ENCODE results near the gene STON2.

STON2 gene

DNA sequence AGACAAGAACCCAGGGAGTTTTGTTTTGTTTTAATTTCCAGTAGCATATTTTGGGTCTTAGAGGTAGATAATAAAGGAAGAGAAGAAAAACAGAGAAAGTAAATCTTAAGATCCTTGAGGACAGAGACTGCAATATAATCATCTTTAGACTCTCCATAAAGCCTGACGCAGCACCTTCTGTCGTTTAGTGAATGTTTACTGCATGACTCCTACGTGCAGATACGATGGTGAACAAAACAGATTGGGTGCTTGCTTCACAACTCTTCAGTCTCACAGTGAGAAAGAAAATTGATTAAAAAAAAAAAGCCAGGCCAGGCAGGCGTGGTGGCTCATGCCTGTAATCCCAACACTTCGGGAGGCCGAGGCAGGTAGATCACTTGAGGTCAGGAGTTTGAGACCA is 86.9 kb downstream of the STON2 start:
- no peak overlapping the region for H3K4me3 ChIP-seq (ENCODE audit: control insufficient read depth, low read depth, low read length)
- TF ChIP-seq CTCF (conservative IDR thresholded peaks at IDR 0.05; ENCODE audit: control insufficient read depth, insufficient read depth, low read depth, low read length): no peak
- no peak for DNase-seq (ENCODE audit: low read depth)

DNA sequence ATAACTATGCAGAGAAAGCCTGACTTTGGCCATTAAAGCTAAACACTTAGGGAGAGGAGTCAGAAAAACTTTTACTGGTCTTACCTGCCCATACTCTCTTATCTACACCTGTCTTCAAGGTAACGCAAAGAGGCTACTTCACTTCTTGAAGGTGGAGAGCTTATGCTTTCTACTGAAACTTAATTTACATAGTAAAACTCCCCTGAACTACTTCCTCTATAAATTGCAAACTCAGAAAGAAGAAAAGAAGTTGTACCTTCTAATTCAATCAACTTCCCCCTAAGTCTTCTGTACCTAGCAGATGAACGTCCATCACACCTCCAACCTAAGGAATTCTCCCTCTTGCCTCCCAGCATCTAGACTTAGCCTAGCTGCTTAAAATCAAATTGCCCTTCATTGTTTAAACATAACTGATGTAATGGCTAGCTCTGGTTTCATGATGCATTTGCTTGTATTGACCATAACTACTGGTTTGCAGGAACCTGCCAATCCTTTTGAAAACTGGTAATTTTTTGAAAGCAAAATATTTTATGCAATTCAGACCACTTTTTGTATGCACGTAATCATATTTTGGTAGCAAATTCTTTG is 87.7 kb downstream of the STON2 start:
- TF ChIP-seq CTCF (conservative IDR thresholded peaks at IDR 0.05; ENCODE audit: control insufficient read depth, insufficient read depth, low read depth, low read length): no peak
- H3K4me3 ChIP-seq (ENCODE audit: control insufficient read depth, low read depth, low read length): no peak overlapping the region
- DNase-seq (ENCODE audit: low read depth): no peak

GRCh38 chr14:81311778-81312177 is 88.3 kb downstream of the STON2 start:
- peak; percentile 62 for DNase-seq (ENCODE audit: low read depth)
- no peak for TF ChIP-seq CTCF (conservative IDR thresholded peaks at IDR 0.05; ENCODE audit: control insufficient read depth, insufficient read depth, low read depth, low read length)

GRCh38 chr14:81311141-81311540 is 89.0 kb downstream of the STON2 start:
- no peak for TF ChIP-seq CTCF (conservative IDR thresholded peaks at IDR 0.05; ENCODE audit: control insufficient read depth, insufficient read depth, low read depth, low read length)
- no peak overlapping the region for H3K4me3 ChIP-seq (ENCODE audit: control insufficient read depth, low read depth, low read length)
- DNase-seq (ENCODE audit: low read depth): no peak

More at GRCh38 chr14:81311778-81312177, 88.3 kb downstream of the STON2 start:
- no peak overlapping the region for H3K4me3 ChIP-seq (ENCODE audit: control insufficient read depth, low read depth, low read length)

- H3K4me3 ChIP-seq (ENCODE audit: control insufficient read depth, low read depth, low read length): no peak overlapping the region
- TF ChIP-seq CTCF (conservative IDR thresholded peaks at IDR 0.05; ENCODE audit: control insufficient read depth, insufficient read depth, low read depth, low read length): no peak
- no peak for DNase-seq (ENCODE audit: low read depth)
Observed at GRCh38 chr14:81310606-81311005, 89.5 kb downstream of the STON2 start.

GRCh38 chr14:81309511-81309910 is 90.6 kb downstream of the STON2 start:
- no peak overlapping the region for H3K4me3 ChIP-seq (ENCODE audit: control insufficient read depth, low read depth, low read length)
- TF ChIP-seq CTCF (conservative IDR thresholded peaks at IDR 0.05; ENCODE audit: control insufficient read depth, insufficient read depth, low read depth, low read length): no peak
- no peak for DNase-seq (ENCODE audit: low read depth)

DNA sequence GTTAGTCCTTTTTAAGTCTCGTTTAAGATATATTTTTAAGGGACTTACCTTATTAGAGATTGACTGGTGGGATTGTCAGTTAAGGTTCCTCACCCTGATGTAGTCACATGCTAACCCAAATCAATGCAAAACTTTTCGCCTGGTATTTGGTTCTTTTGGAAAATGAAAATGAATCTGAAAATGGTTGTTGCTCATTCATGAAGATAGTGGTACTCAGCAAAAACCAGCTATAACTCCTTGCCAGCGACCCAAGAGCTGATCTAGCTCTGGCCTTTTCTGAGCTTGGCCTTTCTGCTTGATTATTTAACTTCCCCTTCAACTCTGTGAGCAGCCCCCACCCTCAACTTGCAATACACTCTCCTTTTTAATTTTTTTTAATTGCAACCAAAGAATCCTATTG is 94.4 kb downstream of the STON2 start:
- TF ChIP-seq CTCF (conservative IDR thresholded peaks at IDR 0.05; ENCODE audit: control insufficient read depth, insufficient read depth, low read depth, low read length): no peak
- no peak for DNase-seq (ENCODE audit: low read depth)
- no peak overlapping the region for H3K4me3 ChIP-seq (ENCODE audit: control insufficient read depth, low read depth, low read length)

Measured in fibroblast of mammary gland (primary cell).